EH (cell line): ENCODE measurements around the gene AHI1.

ENCODE experiments used
- DNase-seq: peaks from one replicate; pipeline ENCODE4 v3.0.0-alpha.2; 2015; ENCODE audit warnings: low read depth

AHI1 gene

GRCh38 chr6:135497412-135498184 is at the start of gene AHI1:
TSS of gene AHI1 (minus strand) at chr6:135497740. CDS start at chr6:135492237, 5,503 bp downstream.
- peak; percentile 94 for DNase-seq

GRCh38 chr6:135546680-135547418 is 49.3 kb upstream of the AHI1 start:
- DNase-seq, result no peak

- DNase-seq, result no peak
Observed at GRCh38 chr6:135546206-135546605, 48.7 kb upstream of the AHI1 start.

- DNase-seq, result peak; percentile 52
Observed at GRCh38 chr6:135540207-135540840, 42.8 kb upstream of the AHI1 start.

GRCh38 chr6:135537741-135538301 is 40.3 kb upstream of the AHI1 start:
- DNase-seq, result peak; percentile 81

- DNase-seq, result peak; percentile 90
Observed at GRCh38 chr6:135535989-135536414, 38.5 kb upstream of the AHI1 start.

GRCh38 chr6:135534773-135535380 is 37.3 kb upstream of the AHI1 start:
- DNase-seq, result peak; percentile 62

- DNase-seq, result no peak
Observed at GRCh38 chr6:135532559-135532958, 35.0 kb upstream of the AHI1 start.

- DNase-seq, result no peak
Observed at GRCh38 chr6:135531954-135532490, 34.5 kb upstream of the AHI1 start.

GRCh38 chr6:135530113-135530512 is 32.6 kb upstream of the AHI1 start:
- DNase-seq, result no peak

GRCh38 chr6:135527960-135528249 is 30.4 kb upstream of the AHI1 start:
- no peak for DNase-seq

- no peak for DNase-seq
Observed at GRCh38 chr6:135527116-135527959, 29.8 kb upstream of the AHI1 start.

GRCh38 chr6:135525594-135525993 is 28.1 kb upstream of the AHI1 start:
- no peak for DNase-seq

- DNase-seq, result peak; percentile 58
Observed at GRCh38 chr6:135522965-135523692, 25.6 kb upstream of the AHI1 start.

- DNase-seq, result peak; percentile 86
Observed at GRCh38 chr6:135521431-135521830, 23.9 kb upstream of the AHI1 start.

GRCh38 chr6:135520781-135521180 is 23.2 kb upstream of the AHI1 start:
- DNase-seq, result peak; percentile 87

GRCh38 chr6:135519348-135519747 is 21.8 kb upstream of the AHI1 start:
- no peak for DNase-seq

- no peak for DNase-seq
Observed at GRCh38 chr6:135517527-135517926, 20.0 kb upstream of the AHI1 start.

GRCh38 chr6:135514706-135515105 is 17.2 kb upstream of the AHI1 start:
- DNase-seq, result no peak

GRCh38 chr6:135506270-135506997 is 8.9 kb upstream of the AHI1 start:
- peak; percentile 61 for DNase-seq
